OCI-LY7 (cell line): ENCODE results near the gene MFRP.

Experiments used
- EZH2phosphoT487 ChIP-seq: fragments of 200-600 bp; sonication (generic); IDR thresholded peaks from 2 replicates; pipeline ENCODE4 v1.6.1; 2018; ENCODE audit warnings: low read depth, borderline replicate concordance, mild to moderate bottlenecking, mixed run types, antibody characterized with exemption, low read length, moderate library complexity, mixed read lengths
- TF ChIP-seq, protein P1 (sequence below): fragments of 200-600 bp; sonication (generic); conservative IDR thresholded peaks from 2 replicates; pipeline ENCODE4 v1.5.1; 2014; ENCODE audit warnings: mild to moderate bottlenecking, antibody characterized with exemption, low read length, moderate library complexity, mixed read lengths

DNA sequence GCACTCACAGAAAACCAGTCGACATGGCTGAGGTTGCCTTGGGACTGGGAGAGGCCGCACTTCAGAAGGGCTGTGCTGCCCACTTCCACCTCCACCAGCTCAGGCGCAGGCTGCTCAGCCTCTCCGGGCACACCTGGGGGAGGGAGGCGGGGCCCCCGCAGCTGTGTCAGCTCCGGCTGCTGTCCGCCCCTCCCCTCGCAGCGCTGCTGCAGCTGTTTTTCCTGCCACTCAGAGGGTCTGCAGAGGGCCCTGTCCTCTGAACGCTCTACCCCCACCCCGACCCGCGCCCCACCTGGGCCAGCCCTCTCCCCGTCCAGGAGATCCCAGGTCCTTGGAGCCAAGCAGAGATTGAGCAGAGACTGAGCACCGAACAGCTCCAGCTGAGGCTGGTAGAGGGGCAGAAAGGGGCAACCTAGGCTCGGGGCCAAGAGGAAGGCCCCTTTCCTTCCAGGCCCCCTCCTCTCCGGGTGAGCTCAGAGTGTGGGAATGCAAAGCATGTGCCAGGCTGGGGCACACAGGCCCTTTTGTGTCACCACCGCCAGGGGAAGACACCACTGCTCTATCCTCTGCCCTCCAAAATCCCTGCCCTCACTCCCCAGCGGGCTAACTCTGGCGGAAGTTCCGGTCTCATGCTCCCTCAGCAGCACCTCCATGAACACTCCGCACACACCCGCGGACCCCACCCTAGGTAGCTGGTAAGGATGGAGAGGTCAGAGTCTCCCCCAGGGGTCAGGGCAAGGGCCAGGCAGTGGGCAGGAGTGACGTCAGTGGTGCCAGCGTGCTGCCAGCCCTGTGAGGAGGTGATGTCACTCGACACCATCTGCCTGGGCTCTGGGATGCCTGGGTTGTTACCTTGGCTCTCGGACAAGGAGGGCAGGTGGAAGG is 31.1 kb downstream of the MFRP start:
- TF ChIP-seq, protein P1, sequence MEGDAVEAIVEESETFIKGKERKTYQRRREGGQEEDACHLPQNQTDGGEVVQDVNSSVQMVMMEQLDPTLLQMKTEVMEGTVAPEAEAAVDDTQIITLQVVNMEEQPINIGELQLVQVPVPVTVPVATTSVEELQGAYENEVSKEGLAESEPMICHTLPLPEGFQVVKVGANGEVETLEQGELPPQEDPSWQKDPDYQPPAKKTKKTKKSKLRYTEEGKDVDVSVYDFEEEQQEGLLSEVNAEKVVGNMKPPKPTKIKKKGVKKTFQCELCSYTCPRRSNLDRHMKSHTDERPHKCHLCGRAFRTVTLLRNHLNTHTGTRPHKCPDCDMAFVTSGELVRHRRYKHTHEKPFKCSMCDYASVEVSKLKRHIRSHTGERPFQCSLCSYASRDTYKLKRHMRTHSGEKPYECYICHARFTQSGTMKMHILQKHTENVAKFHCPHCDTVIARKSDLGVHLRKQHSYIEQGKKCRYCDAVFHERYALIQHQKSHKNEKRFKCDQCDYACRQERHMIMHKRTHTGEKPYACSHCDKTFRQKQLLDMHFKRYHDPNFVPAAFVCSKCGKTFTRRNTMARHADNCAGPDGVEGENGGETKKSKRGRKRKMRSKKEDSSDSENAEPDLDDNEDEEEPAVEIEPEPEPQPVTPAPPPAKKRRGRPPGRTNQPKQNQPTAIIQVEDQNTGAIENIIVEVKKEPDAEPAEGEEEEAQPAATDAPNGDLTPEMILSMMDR, result 0 out of 2 replicates have a peak, but pooled peaks have one; percentile 16
- no peak for TF ChIP-seq EZH2phosphoT487
